HG03354 (cell line): ENCODE results near the gene RBM4B.
"Not testable (repeated sequence)": the region's sequence is repeated elsewhere in the genome, so short reads cannot be mapped to it uniquely, and the experiment has no call there.

Experiments
- ATAC-seq: cut with Tn5 transposase; IDR thresholded peaks from one replicate; pipeline ENCODE4 v1.9.1; 2021; ENCODE audit warnings: mild to moderate bottlenecking; ENCODE audit not compliant: unreplicated experiment, poor library complexity, severe bottlenecking

Gene RBM4B

DNA sequence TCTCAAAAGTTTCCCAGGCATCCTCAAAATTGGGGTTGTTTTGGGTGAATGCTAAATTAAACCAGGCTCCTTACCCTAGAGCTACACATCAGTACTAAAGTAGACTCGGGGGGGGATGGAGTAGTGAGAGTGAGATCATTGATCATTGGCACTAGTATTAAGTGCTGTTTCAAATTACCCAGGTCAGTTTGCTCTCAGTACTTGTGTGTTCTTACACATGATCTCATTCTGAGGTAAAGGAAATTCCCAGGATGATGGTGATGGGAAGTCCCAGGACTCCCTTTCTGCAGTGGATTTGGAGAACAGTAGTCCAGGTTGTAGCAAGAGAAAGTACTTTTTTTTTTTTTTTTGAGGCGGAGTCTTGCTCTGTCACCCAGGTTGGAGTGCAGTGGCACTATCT, 26.7 kb downstream of the RBM4B start:
- no peak for ATAC-seq

DNA sequence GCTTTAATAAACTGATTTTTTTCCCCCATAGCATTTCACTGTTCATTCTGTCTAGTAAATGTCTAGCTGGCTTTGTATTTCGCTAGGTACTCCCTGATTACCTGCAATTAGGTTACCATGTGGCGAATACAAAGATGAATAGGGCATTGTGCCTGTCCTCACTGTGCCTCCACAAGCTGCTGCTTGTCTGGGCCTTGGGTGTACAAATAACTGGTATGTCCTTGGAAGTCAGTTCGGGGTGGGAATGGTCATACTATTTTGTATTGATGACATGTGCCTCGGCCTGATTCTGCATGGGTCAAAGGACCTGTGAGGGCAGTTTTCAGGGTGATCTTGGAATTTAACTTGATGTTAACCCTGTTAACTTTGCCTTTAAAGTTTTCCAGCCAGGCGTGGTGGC, 27.8 kb downstream of the RBM4B start:
- no peak for ATAC-seq

DNA sequence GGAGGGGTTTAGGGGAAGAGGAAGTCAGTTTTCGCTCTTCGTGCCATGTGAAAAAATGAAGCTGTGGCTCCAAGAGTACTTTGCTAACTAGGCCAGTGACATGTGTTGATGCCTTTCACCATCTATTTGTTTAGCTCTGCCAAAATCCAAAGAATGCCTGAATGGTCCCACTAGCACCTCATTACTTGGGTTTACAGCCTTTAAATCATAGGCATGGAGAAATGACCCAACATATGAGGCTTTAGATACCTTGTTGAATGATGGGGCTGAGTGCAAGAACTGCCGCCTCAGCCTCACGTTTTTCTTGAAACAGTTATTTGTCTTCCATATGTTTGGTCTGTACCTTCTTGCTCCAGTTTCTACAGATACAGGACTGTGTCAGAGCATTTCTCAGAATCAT, 30.9 kb downstream of the RBM4B start:
- no peak for ATAC-seq

DNA sequence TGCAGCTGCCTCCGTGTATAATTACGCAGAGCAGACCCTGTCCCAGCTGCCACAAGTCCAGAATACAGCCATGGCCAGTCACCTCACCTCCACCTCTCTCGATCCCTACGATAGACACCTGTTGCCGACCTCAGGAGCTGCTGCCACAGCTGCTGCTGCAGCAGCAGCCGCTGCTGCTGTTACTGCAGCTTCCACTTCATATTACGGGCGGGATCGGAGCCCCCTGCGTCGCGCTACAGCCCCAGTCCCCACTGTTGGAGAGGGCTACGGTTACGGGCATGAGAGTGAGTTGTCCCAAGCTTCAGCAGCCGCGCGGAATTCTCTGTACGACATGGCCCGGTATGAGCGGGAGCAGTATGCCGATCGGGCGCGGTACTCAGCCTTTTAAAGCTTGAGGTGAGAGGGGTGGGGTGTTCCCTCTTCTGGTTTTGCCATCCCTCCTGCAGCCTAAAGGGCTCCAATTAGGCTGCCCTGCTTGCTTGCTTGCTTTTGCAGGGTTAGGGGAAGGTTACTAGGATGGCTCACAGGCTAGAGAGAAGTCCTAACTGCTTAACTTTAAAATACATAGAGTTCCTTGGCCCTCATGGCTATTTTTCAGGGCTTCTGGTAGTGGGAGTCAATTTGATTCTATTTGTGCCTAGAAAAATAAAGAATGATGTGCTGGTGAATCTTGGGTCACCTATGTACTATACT, 33.8 kb downstream of the RBM4B start:
- no peak for ATAC-seq

DNA sequence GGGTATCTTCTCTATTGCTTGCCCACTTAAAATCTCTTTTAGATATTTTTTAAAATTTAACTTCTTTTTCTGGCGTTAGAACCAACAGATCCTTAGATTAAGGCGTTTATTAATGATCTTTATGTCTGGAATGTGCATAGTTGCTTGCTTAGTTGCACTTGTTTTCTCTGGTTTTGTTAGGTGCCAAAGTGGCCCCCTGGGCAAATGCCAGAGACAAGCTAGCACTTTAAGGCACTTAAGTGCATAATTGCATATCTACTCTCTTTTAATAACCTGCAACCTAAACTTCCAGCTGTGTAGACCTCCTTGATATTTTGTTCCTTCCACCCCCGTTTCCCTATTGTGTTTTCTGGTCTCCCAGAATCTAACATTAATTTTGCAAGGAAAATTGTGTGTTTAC, 35.9 kb downstream of the RBM4B start:
- no peak for ATAC-seq

DNA sequence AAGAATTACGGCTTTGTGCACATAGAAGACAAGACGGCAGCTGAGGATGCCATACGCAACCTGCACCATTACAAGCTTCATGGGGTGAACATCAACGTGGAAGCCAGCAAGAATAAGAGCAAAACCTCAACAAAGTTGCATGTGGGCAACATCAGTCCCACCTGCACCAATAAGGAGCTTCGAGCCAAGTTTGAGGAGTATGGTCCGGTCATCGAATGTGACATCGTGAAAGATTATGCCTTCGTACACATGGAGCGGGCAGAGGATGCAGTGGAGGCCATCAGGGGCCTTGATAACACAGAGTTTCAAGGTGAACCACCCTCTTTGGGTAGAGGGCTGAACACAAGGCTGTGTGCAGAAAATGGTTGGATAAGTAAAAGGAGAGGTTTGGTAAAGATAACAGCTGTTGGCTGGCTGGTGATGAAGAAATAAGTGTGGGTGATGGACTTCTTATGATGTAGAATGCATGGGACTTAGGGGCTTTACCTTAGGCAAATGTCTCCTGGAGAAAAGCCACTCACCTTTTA, 37.8 kb downstream of the RBM4B start:
- not testable (repeated sequence) for ATAC-seq

DNA sequence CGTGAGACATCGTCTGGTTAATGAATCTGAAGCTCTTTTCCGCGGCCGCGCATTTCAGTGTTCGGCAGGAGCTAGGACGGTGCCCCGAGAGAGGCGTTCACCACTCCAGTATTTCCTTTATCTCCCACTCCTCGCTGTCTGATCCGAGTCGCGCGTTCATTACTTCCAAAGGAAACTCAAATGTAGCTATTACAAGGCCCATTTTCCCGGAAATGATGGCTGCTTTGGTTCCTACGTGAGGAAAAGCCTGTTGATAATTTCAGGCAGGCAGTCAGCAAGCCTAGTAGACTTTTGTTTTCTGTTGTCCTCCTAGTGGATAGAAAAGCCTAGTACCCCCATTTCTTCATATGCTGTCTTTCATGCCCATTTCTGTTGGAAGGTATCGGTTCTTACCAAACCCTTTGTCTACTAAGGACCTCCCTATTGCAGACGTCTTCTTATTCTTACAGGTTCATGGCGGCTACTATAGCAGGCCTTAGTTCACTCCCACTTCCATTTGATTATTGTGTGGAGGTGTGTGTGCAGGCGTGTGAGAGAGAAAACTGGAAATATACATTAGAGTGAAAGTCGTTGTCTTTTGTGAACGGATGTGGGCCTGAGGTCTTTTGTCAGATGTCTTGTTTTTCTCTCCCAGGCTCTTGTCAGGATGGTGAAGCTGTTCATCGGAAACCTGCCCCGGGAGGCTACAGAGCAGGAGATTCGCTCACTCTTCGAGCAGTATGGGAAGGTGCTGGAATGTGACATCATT, 38.4 kb downstream of the RBM4B start:
- no peak for ATAC-seq

DNA sequence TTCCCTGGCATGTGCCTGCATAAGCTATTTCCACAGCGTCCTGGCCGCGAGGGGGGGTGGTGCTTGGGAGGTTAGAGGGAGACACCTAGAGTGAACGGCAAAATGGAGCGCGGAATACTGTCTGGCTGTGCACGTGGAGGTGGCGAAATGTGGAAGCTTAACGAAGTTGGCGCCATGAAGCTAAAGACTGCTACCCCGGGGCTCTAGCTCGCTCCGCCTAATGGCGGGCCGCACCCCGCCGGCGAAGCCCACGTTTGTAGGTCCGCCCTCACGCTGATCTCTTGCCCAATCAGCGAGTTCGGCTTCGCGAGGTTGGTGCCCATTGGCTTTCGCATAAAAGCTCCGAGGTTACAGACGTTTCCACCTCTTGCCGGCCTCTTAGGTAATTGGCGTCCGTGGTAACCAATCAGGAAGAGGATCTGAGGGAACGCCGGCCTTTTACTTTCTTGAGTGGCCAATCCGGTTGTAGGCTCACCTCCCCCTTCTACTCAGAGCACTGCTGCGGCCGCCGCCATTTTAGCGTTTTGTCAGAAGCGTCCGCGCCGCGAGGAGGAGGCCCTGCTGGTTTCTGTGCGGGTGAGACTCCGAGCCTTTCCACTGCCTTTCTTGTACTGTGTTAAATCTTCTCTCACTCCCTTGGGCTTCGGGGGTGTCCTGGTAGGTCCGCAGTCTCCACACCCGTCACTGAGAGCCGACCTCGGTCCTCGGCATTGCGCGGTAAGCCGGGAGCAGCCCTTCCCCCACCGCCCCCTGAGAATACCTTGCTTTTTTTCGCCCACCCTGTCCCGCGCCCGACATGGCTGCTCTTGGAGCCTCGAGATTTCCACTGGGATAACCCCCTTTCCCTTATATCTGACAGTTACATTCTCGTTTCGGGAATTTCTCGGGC, 39.3 kb downstream of the RBM4B start, which contains the start of gene RBM4:
RBM4 (plus strand) TSS at position 527 of the 889 bp plus-strand sequence. CDS start 1,009 bp downstream, outside the sequence.
- ATAC-seq = peak; percentile 93

DNA sequence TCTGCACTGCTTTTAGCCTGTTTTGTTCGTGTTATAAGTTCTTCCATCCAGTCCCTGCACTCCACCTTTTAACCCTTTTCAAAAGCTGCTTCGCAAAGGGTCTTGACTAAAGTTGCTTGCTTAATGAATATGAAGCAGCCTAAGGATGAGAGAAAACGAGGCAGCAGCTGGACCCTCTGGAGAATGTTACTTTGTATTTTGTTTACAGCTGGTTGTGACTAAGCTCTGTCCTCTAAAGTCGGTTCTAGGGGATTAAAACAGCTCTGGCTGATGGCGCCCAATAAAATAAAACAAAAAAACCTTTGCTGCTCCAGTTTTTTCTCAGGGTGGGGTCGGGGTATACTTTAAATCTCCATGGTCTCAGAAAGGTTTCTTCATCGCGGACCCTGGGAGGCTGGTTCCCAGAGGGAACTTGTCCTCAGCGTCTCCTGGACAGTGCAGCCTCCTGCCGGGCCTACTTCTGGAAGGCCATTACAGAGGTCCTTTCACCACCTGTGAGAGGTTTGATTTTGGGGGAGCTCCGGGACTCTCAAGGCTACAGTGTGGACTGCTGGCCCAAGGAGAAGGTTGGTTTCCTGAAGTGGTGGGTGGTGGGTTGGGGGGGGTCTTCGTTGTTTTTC, 40.0 kb downstream of the RBM4B start:
- ATAC-seq = no peak

DNA sequence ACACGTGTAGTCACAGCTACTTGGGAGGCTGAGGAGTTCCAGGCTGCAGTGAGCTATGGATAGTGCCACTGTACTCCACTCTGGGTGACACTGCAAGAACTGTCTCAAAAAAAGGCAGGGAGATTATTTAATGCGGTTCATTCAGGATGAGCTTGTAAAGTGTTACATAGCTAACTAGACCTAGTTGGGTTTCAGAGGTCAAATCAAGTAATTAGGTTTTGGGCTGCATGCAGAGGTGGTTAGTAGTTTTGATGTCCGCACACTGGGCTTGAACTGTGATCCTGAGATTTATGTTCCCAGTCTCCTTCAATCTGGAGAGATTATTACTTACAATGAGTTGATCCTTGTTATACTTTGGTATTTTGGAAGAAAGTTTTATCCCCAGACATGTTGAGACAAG, 41.3 kb downstream of the RBM4B start:
- no peak for ATAC-seq

DNA sequence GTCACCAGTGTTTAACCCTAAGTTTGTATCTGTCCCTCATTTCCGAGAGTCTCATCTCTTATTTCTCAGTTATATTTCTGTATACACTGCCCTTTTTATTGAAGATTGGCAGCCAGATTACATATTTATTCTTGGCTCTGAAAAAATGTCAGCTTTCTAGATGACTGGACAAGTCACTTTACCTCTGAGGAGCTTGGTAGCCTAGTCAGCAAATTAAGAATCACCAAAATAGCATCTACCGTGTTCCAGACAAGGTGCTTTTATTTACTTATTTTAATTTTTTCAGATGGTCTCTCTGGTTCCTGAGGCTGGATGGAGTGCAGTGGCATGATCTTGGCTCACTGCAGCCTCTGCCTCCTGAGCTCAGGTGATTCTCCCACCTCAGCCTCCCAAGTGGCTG, 44.7 kb downstream of the RBM4B start:
- no peak for ATAC-seq

DNA sequence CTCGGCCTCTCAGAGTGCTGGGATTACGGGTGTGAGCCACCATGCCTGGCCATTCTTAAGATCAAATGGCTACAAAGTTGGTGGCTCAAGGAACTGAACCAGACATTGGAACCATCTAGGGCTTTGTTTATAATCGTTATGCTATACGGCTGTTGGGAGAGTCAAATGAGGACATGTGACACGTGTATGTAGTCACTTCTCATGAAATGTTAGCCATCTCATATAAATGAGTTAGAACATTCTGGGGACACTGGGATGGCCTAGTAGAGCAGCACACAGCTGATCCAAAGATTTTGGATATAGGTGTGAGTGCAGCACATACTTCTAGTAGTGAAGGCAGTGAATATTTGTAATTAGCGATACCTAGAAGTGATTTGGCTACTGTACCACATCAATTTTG, 45.8 kb downstream of the RBM4B start:
- no peak for ATAC-seq

DNA sequence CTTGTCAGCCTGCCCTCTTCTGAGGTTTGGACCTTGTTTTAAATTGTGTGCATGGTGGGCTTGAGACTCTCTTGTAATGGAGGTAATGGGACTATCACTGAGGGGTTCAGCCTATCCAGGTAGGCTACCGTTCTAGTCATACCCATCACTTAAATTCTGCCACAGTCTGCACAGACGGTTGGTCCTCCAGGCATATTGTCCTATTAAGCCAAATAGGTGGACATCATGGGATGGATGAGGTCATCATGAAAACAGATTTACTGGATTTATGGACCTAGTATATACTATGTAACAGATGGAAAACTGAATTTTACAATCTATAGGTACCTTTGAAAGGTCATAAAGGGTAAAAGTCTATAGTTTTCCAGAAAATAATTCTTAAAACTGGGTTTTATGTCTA, 48.3 kb downstream of the RBM4B start:
- ATAC-seq = no peak

DNA sequence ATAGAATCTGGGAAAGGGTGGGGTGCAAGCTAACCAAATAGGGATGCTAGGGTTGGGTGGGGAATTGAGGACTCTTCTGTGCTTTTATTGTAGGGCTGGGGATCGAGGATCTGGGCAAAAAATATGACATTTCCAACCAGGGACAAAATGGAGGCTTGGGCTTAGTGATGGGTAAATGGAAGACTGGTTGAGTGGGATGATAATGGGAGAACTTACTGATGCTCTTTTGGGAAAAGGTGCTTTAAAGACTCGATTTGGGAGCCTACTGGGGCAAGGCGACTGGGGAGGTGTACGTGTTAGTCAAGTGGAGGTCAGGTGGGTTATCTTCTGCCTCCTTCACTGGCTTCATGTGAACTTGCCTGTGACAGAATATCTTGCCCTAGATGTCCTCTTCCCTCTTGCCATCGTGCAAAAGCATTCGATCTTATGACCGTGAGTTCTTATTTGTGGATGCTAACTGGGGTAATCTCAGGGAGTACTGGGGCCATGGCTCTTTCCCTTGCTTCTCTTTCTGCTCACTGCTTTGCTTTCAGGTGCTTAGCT, 49.6 kb downstream of the RBM4B start:
- no peak for ATAC-seq

DNA sequence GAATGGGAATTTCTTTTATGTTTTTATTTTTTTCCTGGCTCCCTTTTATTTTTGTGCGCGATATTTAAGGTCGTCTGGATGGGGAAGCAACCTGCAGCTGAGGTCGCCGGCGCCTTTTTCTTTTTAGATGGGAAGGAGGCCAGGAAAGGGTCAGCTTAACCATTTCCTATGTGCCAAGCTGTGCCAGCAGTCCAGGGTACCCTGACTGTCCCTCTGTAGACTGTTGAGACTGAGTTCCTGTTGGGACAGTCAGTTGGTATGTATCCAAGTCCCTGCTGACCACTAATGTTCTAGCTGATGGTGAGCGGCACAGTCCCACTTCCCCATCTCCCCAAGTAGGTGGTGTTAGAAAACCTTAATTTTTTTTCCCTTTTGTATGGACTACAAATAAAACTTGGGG, 50.8 kb downstream of the RBM4B start:
- ATAC-seq = no peak

DNA sequence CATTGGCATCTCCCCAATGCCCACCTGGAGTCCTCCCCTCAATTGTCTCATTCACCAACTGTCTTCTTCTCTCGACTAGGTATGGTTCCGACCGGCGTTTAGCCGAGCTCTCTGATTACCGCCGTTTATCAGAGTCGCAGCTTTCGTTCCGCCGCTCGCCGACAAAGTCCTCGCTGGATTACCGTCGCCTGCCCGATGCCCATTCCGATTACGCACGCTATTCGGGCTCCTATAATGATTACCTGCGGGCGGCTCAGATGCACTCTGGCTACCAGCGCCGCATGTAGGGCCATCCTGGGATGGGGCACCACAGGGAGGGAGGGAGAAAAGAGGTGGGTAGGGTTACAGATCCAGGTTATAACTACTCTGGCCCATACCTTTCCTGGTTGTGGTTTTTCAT, 51.3 kb downstream of the RBM4B start:
- no peak for ATAC-seq

DNA sequence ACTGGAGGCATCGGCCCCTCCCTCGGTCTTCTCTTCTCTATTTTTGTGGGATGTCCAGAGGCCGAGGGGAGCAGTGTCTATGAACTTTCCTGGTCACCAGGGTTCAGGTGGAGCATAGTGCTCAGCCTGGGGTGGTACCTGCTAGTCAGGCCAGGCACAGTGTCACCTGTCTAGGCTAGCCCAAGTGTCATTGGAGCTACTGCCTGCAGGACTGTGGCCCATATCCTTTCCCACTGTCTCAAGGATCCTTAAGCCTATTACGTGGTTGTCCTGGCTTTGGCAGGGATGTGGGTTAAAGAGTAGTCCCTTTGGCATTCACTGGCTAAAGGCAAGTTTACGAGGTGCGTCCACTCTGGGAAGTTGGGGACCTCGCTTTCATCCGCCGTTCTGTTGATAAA, 51.9 kb downstream of the RBM4B start:
- ATAC-seq = no peak

DNA sequence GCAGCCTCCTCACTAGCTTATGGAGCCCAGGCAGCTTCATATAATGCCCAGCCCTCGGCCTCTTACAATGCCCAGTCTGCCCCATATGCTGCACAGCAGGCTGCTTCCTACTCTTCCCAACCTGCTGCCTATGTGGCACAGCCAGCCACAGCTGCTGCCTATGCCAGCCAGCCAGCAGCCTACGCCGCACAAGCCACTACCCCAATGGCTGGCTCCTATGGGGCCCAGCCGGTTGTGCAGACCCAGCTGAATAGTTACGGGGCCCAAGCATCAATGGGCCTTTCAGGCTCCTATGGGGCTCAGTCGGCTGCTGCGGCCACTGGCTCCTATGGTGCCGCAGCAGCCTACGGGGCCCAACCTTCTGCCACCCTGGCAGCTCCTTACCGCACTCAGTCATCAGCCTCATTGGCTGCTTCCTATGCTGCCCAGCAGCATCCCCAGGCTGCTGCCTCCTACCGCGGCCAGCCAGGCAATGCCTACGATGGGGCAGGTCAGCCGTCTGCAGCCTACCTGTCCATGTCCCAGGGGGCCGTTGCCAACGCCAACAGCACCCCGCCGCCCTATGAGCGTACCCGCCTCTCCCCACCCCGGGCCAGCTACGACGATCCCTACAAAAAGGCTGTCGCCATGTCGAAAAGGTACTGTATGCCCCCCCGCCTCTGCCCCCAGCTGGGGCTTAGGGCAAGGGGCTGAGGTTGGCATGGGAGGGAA, 52.5 kb downstream of the RBM4B start:
- ATAC-seq = no peak

DNA sequence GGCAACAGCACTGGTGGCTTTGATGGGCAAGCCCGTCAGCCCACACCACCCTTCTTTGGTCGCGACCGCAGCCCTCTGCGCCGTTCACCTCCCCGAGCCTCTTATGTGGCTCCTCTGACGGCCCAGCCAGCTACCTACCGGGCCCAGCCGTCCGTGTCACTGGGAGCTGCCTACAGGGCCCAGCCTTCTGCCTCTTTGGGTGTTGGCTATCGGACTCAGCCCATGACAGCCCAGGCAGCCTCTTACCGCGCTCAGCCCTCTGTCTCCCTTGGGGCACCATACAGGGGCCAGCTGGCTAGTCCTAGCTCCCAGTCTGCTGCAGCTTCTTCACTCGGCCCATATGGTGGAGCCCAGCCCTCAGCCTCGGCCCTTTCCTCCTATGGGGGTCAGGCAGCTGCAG, 53.2 kb downstream of the RBM4B start:
- no peak for ATAC-seq
